Ecto neural progenitor cell (in vitro differentiated cells): ENCODE data around the gene TMEM101.
"Not testable (repeated sequence)": the region's sequence is repeated elsewhere in the genome, so short reads cannot be mapped to it uniquely, and the experiment has no call there.

Experiments used
- DNase-seq: peaks from one replicate; pipeline ENCODE4 v3.0.0-alpha.2; 2018; ENCODE audit warnings: low spot score

Gene TMEM101

DNA sequence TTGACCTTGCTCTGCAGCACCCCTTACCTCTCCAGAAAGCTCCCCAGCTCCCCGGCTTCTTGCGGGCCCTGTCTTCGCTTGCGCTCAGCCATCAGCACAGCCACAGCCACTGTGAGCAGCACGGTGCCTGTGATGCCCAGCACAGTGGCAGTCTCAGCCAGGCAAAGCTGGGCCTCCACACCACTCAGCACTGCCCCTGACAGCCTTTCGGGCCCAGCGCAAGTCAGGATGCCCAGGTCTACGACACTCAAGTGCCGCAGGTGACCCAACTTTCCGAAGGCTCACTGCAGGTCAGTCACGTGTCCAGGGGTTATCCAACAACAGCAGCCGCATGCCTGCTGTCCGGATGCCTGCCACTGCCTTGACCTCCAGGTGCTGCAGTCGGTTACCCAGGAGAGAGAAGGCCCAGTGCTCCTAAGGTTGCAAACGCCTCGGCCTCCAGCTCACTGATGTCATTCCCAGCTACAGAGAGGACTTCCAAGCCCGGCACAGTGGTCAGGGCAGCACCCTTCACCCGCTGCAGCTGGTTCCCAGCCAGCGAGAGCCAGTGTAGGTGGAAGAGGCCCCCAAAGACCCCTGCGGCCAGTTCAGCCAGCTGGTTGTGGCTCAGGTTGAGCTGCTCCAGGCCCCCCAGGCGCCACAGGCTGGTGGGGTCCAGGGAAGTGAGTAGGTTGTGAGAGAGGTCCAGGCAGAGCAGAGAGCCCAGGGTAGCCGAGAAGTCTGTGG lies 8.9 kb upstream of the TMEM101 start:
- no peak for DNase-seq

DNA sequence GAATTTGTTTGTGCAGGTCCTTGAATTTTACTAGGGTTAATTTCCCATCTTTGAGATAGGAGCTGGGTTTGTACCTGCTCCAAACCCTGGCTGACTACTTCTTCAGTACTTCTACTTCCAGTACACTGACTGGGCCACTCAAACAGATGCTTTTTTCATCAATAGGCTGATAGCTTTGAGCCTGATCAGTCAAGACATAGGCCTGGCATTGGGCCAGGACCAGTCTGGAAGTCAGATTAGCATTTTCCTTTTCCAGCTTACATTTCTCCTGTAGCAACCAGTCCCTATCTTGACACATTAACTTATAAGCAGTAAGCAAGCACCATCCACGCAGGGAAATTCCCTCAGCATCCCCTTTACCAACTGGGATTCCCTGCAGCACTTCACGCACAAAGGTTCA lies 7.5 kb upstream of the TMEM101 start:
- no peak for DNase-seq

DNA sequence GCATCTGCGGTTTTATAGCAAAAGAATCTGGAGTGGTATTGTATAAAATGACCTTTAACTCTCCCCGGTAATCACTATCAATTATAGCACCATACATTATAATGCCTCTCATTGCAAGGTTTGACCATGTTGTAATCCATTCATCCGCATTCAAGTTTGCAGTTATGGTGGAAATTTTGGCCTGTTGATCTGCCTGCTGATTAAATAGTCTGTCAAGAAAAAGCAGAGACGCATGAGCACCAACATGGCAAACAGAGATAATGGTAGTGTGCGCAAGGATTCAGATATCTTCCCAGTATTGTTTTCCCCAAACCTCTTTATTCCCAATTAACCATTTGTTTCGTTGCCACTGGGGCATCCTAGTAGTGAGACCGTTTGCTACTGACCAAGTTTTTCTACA lies 6.5 kb upstream of the TMEM101 start:
- DNase-seq = not testable (repeated sequence)

DNA sequence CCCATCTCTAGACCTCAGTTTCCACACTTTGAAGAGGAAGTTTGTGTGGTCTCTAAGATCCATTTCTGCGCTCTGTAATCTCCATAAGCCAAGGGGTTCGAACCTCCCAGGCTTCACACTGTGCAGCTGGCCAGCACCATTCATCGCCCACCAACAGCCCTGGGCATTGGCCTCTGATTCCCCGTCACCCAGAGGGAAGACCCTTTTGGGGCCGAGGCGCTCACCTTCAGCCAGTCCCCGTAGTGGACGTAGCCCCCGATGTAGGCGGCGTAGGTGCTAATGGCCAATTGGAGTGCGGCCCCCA lies 678 bp downstream of the TMEM101 start:
- no peak for DNase-seq

DNA sequence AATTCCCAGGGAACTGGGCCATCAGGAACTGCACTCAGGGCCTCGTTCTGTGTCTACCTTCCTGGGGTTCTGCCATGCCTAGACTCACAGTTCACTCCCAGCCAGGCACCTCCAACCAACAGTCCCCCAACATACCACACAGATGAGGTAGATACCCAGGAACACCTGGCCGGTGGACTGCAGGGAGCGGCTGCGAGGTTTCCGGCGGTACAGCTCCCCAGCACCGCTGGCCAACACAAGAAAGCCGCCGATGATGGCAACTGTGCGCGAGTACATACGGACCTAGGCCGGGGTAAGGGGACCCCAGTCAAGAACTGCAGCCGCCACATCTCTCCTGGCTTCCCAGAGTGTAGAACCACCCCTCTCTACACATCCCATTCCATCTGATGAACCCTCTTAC lies 1.9 kb downstream of the TMEM101 start:
- no peak for DNase-seq

DNA sequence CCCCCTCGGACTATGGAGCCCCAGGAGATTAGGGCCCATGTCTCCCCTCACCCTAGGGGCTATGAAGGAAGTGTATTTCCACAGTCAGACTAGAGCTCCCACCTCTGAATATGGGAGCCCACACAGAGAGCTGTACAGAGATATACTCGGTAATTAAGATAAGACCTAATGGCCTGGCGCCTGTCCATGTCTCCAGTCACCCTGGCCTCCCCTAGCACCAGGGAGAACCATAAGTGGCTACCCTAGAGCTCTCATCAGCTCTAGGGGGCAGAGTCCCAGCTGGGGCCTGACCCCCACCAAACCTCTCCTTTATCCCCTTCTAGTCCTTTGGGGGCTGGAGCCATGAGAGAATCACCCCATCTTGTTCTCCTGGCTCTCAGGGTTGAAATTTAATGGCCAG lies 2.4 kb downstream of the TMEM101 start:
- DNase-seq = no peak

DNA sequence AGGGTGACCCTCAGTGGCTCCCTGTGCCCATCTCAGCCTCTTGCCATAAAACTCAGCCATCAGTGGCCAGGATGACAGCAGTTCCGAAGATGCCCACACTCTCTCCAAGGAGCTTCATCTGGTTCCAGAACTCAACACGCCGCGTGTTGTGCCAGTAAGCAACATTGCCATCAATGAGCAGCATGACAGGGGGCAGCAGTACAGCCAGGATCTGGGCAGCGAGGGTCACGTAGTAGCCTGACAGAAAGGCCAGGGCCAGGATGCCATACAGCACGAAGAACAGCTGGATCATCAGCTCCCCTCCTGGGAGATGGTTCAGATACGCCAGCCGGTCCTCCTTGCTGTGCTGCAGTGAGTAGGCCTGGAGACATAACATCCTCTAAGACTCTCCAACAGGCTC lies 2.9 kb downstream of the TMEM101 start:
- DNase-seq = no peak

DNA sequence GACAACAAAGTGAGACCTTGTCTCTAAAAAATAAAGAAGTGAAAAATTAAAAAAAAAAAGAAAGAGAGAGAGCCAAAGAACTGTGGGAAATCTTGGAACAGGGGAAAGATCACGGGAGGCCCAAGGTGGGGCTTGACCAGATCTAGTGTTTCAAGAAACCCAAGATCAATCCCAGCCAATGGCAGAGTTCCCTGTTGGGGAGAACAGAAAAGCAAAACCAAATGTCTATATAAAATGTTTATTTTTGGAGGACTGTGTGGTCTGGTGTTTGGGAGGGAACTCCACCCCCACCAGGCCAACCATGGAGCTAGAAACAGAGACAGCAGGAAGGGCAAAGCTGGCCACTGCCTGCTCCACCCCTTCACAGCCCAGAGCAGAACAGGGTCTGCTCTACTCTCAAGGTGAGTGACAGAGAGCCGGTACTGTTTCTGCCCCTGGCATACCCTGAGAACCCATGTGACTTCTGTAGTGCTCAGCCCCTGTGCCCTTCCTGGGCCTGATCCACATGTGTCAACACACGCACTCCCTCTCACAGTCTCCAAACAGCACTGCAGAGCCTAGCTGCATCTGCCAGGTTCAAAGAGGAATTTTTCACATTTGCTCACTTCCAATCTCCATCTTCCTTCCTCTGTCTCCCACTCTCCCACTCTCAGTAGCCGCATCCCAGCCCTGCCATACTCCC lies 3.7 kb downstream of the TMEM101 start:
- DNase-seq = no peak

DNA sequence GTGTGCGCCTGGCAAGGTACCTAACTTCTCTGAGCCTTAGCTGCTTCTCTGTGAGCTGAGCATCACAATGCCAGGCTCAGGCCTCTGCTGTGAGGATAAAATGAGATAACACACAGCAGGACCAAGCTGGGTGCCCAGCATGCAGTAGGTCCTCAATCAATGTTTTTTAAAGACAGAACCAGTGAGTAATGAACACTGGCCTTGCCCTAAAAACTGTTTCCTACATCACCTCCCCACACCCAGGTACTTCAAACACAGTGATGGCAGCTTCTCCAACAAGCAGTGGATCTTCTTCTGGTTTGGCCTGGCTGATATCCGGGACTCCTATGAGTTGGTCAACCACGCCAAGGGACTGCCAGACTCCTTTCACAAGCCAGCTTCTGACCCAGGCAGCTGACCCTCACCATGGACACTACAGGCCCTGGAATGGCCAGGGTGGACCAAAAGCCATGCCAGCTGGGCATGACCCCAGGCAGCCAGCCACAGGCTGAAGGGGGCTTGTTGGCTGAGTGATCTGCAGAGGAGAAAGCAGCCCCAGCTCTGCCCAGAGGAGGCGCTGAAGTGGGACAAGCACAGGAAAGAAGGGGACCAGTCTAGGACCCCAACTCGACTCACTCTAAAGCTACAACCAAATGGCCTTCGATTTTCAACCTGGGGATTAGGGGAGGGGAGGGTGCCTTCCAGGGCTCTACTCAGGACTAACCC lies 6.4 kb downstream of the TMEM101 start:
- no peak for DNase-seq

DNA sequence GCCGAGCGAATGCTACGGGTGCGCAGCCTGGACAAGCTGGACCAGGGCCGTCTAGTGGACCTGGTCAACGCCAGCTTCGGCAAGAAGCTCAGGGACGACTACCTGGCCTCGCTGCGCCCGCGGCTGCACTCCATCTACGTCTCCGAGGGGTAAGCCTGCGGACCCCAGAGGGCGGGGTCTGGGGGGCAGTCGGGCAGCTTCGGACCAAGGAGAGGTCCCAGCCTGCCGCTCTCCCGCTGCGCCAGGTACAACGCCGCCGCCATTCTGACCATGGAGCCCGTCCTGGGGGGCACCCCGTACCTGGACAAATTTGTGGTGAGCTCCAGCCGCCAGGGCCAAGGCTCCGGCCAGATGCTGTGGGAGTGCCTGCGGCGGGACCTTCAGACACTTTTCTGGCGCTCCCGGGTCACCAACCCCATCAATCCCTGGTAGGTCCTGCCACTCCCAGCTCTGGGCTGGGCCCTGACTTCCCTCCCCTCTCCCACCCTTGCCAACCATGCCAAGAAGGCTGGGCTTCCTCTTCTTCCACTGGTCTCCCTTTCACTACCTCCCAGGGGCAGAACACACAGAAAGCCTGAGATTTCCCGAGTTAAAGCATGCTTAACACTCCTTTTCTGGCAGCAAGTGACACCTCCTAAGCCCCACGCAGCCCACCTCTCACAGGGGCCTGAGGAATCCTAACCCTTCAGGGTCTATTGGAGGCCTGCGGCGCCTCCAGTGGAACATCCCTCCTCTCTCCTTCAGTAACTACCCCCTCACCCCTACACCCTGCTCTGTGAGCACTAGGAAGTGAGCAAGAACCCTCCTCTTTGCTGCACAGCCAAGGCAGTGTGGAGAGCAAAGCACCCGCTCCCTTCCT lies 7.2 kb downstream of the TMEM101 start:
- no peak for DNase-seq

DNA sequence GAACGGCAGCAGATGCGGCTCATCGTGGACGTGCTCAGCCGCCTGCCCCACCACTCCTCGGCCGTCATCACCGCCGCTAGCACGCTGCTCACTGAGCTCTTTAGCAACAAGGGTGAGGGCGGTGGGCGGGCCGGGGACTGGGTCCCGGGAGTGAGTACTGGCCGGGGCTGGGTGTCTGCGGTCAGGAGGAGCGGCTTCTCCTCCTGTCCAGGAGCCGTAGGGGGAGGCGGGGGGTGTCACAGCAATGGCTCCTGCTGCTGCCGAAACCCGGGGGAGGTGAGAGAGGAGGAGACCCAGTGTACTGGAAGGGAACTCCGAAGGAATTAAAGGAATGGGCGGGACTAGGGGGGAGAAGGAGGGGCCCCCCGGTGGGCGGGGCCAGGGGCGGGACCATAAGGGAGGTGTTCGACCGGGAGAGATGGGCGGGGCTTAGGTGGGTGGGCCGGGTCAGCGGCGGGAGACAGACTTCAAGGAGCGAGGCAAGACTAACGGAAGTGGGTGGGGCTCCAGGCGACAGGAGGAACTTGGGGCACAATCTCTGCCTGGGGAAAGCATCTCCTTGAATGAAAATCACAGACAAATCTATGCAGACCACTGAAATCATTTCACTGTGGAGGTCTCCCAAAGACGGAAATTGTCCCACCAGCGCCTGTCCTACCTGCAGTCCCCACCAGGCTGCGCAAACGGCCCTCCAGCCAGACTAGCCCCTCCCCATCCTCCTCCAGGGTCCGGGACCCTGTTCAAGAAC lies 8.0 kb downstream of the TMEM101 start:
- peak; percentile 100 for DNase-seq

DNA sequence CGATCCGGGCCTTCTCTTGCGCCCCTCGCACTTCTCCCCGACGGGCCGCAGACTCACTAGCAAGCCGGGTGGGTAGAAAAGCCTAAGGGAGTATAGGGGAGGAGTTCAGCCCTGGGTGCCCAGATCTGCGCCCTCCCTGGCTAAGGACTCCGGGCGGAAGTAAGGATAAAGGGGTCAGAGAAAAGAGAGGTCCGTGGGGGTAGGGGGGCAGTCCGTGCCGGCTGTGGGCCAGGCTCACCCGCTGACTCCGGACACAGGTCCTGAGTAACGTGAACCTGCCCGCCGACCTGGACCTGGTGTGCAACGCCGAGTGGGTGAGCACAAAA lies 8.5 kb downstream of the TMEM101 start:
- no peak for DNase-seq

DNA sequence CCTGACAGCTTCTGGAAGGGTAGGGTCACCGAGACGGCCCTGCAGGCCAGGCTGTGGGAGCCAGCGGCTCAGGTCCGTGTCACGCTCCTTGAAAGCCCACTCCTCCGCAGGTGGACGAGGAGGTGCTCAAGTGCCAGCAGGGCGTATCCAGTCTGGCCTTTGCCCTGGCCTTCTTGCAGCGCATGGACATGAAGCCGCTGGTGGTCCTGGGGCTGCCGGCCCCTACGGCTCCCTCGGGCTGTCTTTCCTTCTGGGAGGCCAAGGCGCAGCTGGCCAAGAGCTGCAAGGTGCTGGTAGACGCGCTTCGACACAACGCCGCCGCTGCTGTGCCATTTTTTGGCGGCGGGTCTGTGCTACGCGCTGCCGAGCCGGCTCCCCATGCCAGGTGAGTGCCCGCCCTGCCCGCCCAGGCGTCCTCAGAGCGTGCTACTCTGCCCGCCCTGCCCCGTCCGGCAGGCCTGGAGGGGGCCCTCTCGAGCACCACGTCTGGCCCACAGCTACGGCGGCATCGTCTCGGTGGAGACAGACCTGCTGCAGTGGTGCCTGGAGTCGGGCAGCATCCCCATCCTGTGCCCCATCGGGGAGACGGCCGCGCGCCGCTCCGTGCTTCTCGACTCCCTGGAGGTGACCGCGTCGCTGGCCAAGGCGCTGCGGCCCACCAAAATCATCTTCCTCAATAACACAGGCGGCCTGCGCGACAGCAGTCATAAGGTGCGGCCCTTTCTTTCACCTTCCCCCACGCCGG lies 9.1 kb downstream of the TMEM101 start:
- DNase-seq = peak; percentile 84

DNA sequence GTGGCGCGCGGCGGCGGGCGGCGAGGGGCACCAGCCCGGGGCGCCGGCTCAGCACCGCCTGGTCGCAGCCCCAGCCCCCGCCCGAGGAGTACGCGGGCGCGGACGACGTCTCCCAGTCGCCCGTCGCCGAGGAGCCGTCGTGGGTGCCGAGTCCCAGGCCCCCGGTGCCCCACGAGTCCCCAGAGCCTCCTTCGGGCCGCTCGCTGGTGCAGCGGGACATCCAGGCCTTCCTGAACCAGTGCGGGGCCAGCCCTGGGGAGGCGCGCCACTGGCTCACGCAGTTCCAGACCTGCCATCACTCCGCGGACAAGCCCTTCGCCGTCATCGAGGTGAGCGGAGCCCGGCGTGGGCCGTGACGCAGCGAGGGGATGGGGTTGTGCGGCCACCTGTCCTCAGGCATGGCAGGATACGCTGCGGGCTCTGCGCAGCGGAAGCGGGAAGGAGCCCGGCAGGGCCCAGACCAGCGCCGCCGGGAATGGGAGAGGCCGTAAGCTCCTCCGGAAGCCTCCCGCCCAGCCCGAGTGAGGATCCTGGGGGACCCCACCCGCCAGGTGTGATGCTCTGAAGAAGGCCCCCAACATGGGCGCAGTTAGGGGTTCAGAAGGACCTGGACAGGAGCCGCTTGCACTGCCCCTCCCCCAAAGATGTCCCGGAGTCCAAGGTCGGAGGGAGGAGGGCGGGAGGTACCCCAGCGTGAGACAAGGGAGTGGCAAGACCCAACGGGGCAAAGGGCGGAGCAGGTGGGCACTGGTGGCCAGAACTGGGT lies 9.8 kb downstream of the TMEM101 start:
- peak; percentile 73 for DNase-seq

DNA sequence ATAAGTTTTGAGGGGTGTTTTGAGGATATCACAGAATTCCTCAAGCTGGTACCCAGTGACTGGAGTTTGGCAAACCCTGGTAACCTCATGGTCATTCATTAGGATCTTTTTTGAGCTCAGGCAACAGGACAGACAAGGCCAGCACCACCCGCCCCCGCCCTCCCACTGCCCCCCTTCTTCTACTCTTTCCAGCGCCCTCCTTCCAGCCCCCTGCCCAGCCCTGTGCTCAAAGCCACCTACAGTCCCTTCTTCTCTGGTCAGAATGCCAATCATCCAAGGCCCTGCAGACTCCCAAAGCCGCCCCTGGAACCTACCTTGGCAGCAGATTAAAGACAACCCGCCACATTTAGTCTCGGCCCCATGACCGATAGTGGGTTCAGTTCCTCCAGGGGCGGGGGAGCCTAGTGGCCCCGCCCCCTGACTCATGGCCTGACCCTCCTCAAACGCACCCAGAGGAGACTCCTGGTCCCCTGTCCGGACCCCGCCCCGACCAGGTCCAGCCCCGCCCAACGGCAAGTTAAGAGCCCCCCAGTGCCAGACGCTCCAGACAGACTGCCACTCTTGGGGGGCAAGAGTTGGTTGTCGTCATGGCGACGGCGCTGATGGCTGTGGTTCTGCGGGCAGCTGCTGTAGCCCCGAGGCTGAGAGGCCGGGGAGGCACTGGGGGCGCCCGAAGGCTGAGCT lies 10.5 kb downstream of the TMEM101 start, which contains the start of gene NAGS:
TSS of gene NAGS (plus strand) at position 546 of the 684 bp plus-strand sequence. CDS start at position 588, 42 bp downstream.
- DNase-seq = peak; percentile 69

DNA sequence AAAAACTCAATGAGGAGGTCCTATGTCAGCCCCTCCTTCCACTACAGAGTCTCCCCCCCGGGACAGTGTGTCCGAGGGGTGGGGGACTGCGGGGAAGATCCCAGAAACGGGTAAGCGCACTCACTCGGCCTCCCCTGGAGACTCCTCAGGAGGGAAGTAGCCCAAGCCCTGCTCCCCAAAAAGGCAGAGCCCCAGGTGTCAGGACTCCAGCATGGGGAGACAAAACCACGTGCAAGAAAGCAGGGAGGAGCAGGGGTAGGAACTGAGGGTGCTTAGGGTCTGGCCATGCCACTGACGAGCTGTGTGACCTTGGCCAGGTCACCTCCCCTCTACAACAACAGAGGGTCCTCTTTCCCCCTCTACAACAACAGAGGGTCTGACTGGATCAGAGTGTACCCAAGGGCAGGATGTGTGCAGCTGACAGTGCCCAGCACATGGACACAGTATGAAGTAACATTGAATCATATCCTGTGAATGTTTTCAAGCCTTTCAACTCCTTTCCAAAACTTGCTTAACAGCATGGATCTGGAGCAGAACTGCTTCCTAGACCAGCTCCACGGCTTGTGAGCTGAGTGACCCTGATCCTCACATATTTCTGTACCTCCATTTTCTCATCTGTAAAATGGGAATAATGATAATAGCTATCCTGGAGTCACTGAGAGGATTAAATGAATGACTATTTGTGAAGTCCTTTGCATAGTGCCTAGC lies 12.5 kb downstream of the TMEM101 start:
- DNase-seq = no peak

DNA sequence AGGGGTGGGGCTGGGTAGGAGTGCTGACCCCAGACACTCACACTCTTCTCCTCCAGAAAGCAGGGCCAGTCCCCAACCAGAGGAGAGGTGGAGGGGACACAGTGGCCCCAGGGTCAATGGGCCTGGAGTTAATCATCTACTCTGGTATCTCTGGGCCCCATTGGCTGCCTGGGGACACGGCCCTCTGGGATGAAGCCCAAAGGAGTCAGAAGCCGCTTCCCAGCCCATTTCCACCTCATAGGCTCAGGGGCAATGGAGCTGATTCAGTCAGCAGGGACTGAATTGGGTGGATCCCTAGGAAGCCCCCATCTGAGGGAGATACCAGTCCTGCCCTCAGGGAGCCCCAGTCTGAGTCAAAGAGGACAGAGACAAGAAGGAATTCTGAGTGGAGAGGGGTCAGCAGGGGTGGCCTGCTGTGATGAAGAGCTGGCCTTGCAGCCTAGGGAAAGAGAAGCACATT lies 13.3 kb downstream of the TMEM101 start:
- no peak for DNase-seq

DNA sequence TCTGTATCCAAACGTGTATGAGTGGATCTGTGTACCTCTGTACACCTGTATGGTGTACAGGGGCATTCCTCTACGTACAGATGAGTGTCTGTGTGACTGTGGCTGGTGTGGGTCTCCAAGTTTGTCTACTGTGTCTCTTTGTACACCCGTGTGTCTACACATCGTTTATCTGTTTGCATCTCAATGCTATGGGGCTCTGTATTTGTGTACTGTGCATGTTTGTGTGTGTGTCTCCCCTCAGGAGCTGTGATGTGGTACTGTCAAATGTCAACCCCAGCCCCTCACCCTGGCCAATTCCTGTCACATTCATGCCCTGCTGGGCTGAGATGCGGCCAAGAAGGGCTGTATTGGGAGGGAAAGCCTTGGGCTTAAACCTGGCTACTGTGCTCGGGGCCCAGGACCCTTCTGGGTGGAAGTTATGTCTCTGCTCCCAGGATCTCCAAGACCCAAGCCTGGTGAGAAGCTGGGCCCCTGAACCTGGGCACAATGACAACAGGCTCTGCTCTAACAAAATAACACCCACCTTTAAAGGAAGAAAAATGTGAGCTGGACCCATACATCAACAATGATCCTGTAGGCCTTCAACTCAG lies 13.8 kb downstream of the TMEM101 start:
- DNase-seq = no peak
